Adrenal gland (tissue), 5 donors: Measurements from ENCODE around the gene SLC22A15.

Experiments used
- POLR2A ChIP-seq, 2 donors: fragments of 450-650 bp; IDR thresholded peaks; one replicate each; pipeline ENCODE4 v1.6.1; 2017; ENCODE audit warnings: antibody characterized with exemption in 2 of 2, mild to moderate bottlenecking in 2 of 2, moderate library complexity in 1 of 2
- TF ChIP-seq, protein P1 (sequence below), 6 experiments: fragments of 450-650 bp in 4 of 6; fragments of 200-600 bp in 2 of 6; sonication (generic) in 1 of 6; IDR thresholded peaks; 1 replicate in 5 of 6; 2 replicates in 1 of 6; pipeline versions ENCODE4 v1.5.1 to v1.8.0; 2016 to 2021; ENCODE audit warnings: antibody characterized with exemption in 6 of 6, mild to moderate bottlenecking in 2 of 6, moderate library complexity in 1 of 6
- donor health status: DM: no; HTN: no; CAD: no.

DNA sequence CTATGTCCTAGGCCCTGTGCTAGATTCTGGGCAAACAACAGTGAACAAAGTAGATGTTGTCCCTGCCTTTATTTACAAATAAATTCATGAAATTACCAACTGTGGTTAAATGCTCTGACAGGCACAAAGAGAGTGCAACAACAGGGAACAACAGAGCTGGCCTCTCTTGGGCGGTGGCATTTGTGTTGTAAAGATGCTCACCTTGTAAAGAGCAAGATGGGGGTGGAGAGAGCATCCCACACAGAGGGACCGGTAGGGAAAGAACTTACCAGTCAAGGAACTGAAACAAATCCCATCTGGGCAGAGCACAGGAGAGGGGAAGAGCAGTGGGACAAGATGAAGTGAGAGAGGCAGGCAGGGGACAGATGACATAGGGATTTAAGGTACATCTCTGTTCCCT is 21.6 kb upstream of the SLC22A15 start:
- TF ChIP-seq, protein P1, sequence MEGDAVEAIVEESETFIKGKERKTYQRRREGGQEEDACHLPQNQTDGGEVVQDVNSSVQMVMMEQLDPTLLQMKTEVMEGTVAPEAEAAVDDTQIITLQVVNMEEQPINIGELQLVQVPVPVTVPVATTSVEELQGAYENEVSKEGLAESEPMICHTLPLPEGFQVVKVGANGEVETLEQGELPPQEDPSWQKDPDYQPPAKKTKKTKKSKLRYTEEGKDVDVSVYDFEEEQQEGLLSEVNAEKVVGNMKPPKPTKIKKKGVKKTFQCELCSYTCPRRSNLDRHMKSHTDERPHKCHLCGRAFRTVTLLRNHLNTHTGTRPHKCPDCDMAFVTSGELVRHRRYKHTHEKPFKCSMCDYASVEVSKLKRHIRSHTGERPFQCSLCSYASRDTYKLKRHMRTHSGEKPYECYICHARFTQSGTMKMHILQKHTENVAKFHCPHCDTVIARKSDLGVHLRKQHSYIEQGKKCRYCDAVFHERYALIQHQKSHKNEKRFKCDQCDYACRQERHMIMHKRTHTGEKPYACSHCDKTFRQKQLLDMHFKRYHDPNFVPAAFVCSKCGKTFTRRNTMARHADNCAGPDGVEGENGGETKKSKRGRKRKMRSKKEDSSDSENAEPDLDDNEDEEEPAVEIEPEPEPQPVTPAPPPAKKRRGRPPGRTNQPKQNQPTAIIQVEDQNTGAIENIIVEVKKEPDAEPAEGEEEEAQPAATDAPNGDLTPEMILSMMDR (IDR thresholded peaks at IDR 0.05) = no peak
- TF ChIP-seq POLR2A (IDR thresholded peaks at IDR 0.05) = no peak
